Right renal cortex interstitium (tissue), 3 donors: ENCODE data around the gene AOC3. TPM values are rescaled to one million over a fixed set of nuclear protein-coding genes. Genes with fewer than 3 reads are reported as not detected.
"Not testable (repeated sequence)": the region's sequence is repeated elsewhere in the genome, so short reads cannot be mapped to it uniquely, and the experiment has no call there.

Experiments
- DNase-seq, 3 donors: peaks; one replicate each; pipeline ENCODE4 v3.0.0-alpha.2; 2013; ENCODE audit warnings: low read depth in 3 of 3, low spot score in 2 of 3
- polyA plus RNA-seq, 3 donors: library from polyadenylated mRNA; unstranded; fragments of 120-200 nt; gene quantifications; one replicate each; pipeline ENCODE4 v1.2.1, GENCODE V29; 2013; ENCODE audit not compliant: insufficient read length in 3 of 3

Gene AOC3
- polyA plus RNA-seq, 3 donors = 4.8 to 6.2 (median 5.3) TPM

DNA sequence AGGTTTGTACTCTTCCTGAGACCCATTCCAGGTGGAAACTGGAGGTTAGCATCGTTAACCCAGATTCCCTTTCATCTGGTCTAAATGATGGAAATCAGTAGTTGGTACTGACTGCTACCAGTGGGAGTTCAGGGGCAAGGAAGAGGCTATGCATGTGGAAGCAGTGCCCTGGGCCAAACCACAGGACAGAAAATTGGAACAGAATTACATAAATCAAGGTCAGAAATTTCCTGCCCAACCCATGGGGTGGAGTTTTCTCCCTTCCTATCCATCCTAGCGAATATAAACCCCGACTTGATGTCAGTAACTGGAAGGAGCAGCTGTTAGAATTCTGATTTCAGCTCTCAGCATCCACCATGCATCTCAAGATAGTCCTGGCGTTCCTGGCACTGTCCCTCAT lies 6.7 kb upstream of the AOC3 start, which contains the start of gene AOC2:
Gene AOC2, plus strand, starts transcription at position 310 of the 400 bp plus-strand sequence. Its CDS starts 47 bp downstream, at position 357.
- DNase-seq = no peak

GRCh38 chr17:42844761-42845555 lies 6.0 kb upstream of the AOC3 start:
- no peak for DNase-seq

DNA sequence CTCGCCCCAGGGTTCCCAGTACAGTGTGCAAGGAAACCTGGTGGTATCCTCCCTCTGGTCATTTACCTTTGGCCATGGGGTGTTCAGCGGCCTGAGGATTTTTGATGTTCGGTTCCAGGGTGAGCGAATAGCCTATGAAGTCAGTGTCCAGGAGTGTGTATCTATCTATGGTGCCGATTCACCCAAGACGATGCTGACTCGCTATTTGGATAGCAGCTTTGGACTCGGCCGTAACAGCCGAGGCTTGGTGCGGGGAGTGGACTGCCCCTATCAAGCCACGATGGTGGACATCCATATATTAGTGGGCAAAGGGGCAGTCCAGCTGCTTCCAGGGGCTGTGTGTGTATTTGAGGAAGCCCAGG lies 5.5 kb upstream of the AOC3 start:
- no peak for DNase-seq

DNA sequence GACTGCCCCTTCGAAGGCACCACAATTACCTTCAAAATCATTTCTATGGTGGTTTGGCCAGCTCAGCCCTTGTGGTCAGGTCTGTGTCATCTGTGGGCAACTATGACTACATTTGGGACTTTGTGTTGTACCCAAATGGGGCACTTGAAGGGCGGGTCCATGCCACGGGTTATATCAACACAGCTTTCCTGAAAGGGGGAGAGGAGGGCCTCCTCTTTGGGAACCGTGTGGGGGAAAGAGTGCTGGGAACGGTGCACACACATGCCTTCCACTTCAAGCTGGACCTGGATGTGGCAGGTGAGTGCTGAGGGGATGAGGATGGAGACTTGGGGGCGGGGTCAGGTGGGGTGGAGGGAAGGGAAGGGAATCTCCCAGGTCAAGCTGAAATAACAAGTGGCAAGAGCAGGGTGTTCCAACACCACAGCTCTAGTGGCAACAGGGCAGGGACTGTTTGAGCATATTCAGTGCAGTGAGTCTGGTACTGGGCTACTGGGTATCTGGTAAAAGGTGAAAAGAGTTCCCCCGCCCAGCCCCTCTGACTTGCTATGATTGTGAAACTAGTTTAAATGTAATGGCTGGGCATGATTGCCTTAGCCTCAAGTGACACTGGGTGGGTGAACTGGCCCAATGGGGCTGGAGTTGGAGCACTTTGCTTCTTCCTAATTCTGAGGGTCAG lies 4.9 kb upstream of the AOC3 start:
- no peak for DNase-seq

DNA sequence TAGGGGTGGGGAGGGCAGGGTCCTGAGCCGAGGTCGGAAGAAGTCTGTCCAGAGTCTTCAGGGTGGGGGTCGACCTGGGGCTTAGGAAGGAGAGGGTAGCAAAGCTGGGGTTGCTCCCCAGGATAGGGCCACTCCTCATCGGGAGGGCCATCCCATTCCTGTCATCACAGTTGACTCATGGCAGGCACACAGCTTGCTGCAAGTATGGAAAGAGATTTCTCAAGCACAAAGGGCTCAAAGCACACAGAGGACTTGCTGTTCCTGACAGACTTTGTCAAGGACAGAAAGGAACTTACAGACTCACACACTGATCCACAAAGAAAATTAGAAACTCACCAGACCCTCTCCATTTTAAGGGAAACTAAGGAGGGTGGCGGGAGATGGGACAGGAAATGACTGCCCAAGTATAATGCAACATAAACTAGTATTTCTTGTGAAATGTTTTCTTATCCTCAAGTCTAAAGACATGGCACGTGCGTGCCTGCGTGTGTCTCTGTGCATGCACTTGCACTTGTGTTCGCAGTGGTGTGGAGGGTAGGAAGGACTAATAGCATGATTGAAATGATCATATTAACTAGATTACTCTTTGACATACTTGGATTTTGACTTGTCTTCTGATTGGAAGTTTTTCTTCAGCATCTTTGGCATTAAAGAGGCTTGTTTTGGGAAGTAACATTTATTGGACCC lies 4.3 kb upstream of the AOC3 start:
- DNase-seq = no peak

DNA sequence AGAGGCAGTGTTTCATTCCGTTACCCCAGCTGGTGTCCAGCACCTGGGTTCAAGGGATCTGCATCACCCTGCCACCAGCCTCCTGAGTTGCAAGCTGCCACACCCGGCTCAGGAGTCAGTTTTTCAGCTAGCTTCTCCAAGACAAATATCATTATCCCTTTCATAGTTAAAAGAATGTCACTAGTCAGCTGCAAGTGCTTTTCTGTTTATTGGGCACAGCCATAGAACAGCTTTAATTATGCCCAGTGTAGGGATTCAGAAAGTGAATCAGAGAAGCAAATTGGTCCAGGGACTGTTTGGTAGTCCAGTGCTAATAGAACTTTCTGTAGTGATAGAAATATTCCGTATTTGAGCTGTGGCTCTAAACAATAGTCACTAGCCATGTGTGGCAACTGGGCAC lies 2.9 kb upstream of the AOC3 start:
- no peak for DNase-seq

- DNase-seq = no peak
Measured at GRCh38 chr17:42849031-42849430, 2.0 kb upstream of the AOC3 start.

- no peak for DNase-seq
Measured at GRCh38 chr17:42849451-42850181, 1.4 kb upstream of the AOC3 start.

GRCh38 chr17:42851371-42852240 lies 607 bp downstream of the AOC3 start:
- DNase-seq = not testable (repeated sequence)

DNA sequence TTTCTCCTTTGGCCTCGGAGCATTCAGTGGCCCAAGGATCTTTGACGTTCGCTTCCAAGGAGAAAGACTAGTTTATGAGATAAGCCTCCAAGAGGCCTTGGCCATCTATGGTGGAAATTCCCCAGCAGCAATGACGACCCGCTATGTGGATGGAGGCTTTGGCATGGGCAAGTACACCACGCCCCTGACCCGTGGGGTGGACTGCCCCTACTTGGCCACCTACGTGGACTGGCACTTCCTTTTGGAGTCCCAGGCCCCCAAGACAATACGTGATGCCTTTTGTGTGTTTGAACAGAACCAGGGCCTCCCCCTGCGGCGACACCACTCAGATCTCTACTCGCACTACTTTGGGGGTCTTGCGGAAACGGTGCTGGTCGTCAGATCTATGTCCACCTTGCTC lies 1.4 kb downstream of the AOC3 start:
- DNase-seq = no peak

DNA sequence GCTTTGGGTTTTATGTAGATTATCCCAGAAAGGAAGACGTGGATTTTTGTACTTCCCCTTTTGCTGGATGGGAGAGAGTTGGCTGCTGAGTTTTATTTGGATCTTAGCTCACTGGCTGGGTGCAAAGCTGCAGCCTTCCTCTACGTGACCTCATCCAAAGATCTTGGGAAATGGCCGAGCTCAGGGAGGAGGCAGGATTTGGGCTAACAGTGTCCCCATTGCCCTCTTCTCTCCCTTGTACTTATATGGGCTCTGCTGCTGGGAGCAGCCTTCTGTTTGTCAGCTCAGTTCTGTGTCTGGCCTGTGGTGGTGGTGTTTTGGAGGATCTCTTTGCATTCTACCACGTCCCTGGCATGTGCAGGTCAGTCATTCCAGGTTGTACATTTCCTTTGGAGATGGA lies 2.0 kb downstream of the AOC3 start:
- no peak for DNase-seq

- DNase-seq = no peak
Measured at GRCh38 chr17:42853597-42853967, 2.6 kb downstream of the AOC3 start.

- no peak for DNase-seq
Measured at GRCh38 chr17:42853968-42854790, 3.2 kb downstream of the AOC3 start.

DNA sequence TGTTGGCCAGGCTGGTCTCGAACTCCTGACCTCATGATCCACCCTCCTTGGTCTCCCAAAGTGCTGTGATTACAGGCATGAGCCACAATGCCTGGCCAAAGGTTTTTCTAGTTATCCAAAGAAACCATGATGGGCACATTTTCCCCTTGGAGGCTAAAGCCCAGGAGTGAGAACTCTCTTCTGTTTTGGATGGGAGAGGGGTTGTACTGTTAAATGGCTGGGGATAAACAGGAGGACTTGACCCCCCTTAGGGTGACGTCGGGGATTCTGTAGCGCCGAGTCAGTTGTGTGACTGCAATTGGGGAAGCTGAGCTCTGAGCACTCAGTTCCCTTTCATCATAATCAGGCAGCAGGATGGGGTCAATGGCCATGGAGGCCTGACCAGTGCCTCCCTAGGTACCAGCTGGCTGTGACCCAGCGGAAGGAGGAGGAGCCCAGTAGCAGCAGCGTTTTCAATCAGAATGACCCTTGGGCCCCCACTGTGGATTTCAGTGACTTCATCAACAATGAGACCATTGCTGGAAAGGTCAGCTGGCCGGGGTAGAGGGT lies 4.1 kb downstream of the AOC3 start:
- no peak for DNase-seq

DNA sequence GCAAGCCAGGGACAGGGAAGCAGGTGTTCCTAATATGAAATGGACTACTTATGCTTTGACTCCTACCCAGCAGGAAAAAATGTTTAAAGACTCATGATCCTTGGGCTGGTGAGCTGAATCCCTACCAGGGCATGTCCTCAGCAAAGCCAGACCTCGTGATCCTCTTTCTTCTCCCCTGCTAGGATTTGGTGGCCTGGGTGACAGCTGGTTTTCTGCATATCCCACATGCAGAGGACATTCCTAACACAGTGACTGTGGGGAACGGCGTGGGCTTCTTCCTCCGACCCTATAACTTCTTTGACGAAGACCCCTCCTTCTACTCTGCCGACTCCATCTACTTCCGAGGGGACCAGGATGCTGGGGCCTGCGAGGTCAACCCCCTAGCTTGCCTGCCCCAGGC lies 5.1 kb downstream of the AOC3 start:
- not testable (repeated sequence) for DNase-seq

GRCh38 chr17:42856516-42856915 lies 5.5 kb downstream of the AOC3 start:
- not testable (repeated sequence) for DNase-seq

GRCh38 chr17:42857389-42857788 lies 6.4 kb downstream of the AOC3 start:
- no peak for DNase-seq

- DNase-seq = no peak
Measured at GRCh38 chr17:42865638-42866094, 14.7 kb downstream of the AOC3 start.

GRCh38 chr17:42866216-42866615 lies 15.2 kb downstream of the AOC3 start:
- no peak for DNase-seq
